PC-3 (cell line): Measurements from ENCODE around the gene COP1. TPM values are rescaled to one million over a fixed set of nuclear protein-coding genes. Genes with fewer than 3 reads are reported as not detected.

Source experiments
- ATAC-seq: fragments of 200-7000 bp; cut with Tn5 transposase; 2 replicates; pipeline ENCODE4 v1.9.1; 2020; ENCODE audit warnings: mild to moderate bottlenecking, moderate library complexity
- BruUV-seq: library from RNA; stranded (reverse); fragments of 400-500 nt; replicated peaks from 2 replicates; lab custom pipeline; 2021; lab: Mats Ljungman, UMichigan
- CTCF ChIA-PET: fragments of 300-600 bp; sonication (Branson Sonifier 250); formaldehyde crosslinking; loops from one replicate; lab custom pipeline; 2022; ENCODE audit warnings: antibody characterized with exemption; lab: Charles Lee
- POLR2A ChIA-PET: fragments of 300-600 bp; sonication (Branson Sonifier 250); formaldehyde crosslinking; loops from one replicate; lab custom pipeline; 2022; ENCODE audit warnings: antibody characterized with exemption; ENCODE audit not compliant: unreplicated experiment; lab: Charles Lee
- DNase-seq: peaks from one replicate; pipeline ENCODE4 v3.0.0-alpha.2; 2015
- H2AFZ ChIP-seq: fragments of 300-600 bp; sonication (generic); 2 replicates; pipeline ENCODE4 v1.6.0; 2016; ENCODE audit warnings: antibody characterized with exemption, low read length
- H3F3A ChIP-seq: fragments of 300-600 bp; sonication (generic); one replicate; pipeline ENCODE4 v1.6.0; 2017; ENCODE audit warnings: antibody characterized with exemption, low read length, control low read depth, mild to moderate bottlenecking; ENCODE audit not compliant: unreplicated experiment
- H3K27ac ChIP-seq: fragments of 300-600 bp; sonication (generic); 2 replicates; pipeline ENCODE4 v1.5.1; 2016; ENCODE audit warnings: mild to moderate bottlenecking, low read length
- H3K27me3 ChIP-seq: fragments of 300-600 bp; sonication (generic); 2 replicates; pipeline ENCODE4 v1.6.1; 2016; ENCODE audit warnings: low read length, mixed read lengths
- H3K36me3 ChIP-seq: fragments of 300-600 bp; sonication (generic); 2 replicates; pipeline ENCODE4 v1.6.1; 2016; ENCODE audit warnings: low read depth, mixed run types, low read length, mixed read lengths
- H3K4me1 ChIP-seq: fragments of 300-600 bp; sonication (generic); 2 replicates; pipeline ENCODE4 v1.5.1; 2016; ENCODE audit warnings: low read length; ENCODE audit not compliant: insufficient read depth
- H3K4me2 ChIP-seq: fragments of 300-600 bp; sonication (generic); 2 replicates; pipeline ENCODE4 v1.6.0; 2016; ENCODE audit warnings: low read length
- H3K4me3 ChIP-seq: fragments of 300-600 bp; sonication (generic); 2 replicates; pipeline ENCODE4 v1.5.1; 2016; ENCODE audit warnings: mild to moderate bottlenecking, low read length, mixed read lengths
- H3K79me2 ChIP-seq: fragments of 300-600 bp; sonication (generic); 2 replicates; pipeline ENCODE4 v1.6.1; 2017; ENCODE audit warnings: low read length, mixed read lengths
- H3K9ac ChIP-seq: fragments of 300-600 bp; sonication (generic); 2 replicates; pipeline ENCODE4 v1.6.0; 2016; ENCODE audit warnings: mild to moderate bottlenecking, low read length
- H3K9me2 ChIP-seq: fragments of 300-600 bp; sonication (generic); replicated peaks from 2 replicates; pipeline ENCODE4 v1.6.1; 2016; ENCODE audit warnings: mixed run types, low read length, mixed read lengths
- H3K9me3 ChIP-seq: fragments of 300-600 bp; sonication (generic); 2 replicates; pipeline ENCODE4 v1.6.1; 2016; ENCODE audit warnings: low read length, mixed read lengths
- H4K20me1 ChIP-seq: fragments of 300-600 bp; sonication (generic); 2 replicates; pipeline ENCODE4 v1.6.1; 2016; ENCODE audit warnings: low read length, mixed read lengths
- CTCF ChIP-seq: fragments of 300-600 bp; sonication (generic); conservative IDR thresholded peaks from 2 replicates; pipeline ENCODE4 v1.5.1; 2017; ENCODE audit warnings: antibody characterized with exemption, low read depth, mild to moderate bottlenecking, low read length
- EZH2 ChIP-seq: fragments of 300-600 bp; sonication (generic); IDR thresholded peaks from one replicate; pipeline ENCODE4 v1.6.1; 2017; ENCODE audit warnings: antibody characterized with exemption, mild to moderate bottlenecking, low read length; ENCODE audit not compliant: unreplicated experiment
- EZH2phosphoT487 ChIP-seq: fragments of 300-600 bp; sonication (generic); IDR thresholded peaks from 2 replicates; pipeline ENCODE4 v1.6.1; 2018; ENCODE audit warnings: mild to moderate bottlenecking, antibody characterized with exemption, low read length, borderline replicate concordance
- intact Hi-C: fragments of 100-400 bp; cut with micrococcal nuclease; formaldehyde crosslinking; loops from 2 replicates; pipeline ENCODE4 v1.9.0; 2023
- total RNA-seq: library from RNA; depleted of rRNA; stranded (reverse); fragments of >200 nt; gene quantifications from 2 replicates; pipeline ENCODE4 v1.2.3, GENCODE V29; 2014

The COP1 gene
- total RNA-seq, 1 experiment from 2014 or later, result 16.6 TPM

- ATAC-seq, result no peak
- BruUV-seq, result no TSS peak
- peaks cover 13% of the 10 kb centered on the region for H3K4me1 ChIP-seq
- no peaks in the 10 kb centered on the region for H3K9me3 ChIP-seq
- H3K4me3 ChIP-seq, result no peak overlapping the region
- TF ChIP-seq EZH2phosphoT487 (no peak), CTCF (no peak), EZH2 (no peak)
- H3F3A ChIP-seq, result no peaks in the 10 kb centered on the region
- H3K9ac ChIP-seq, result no peak overlapping the region
- H2AFZ ChIP-seq, result no peak overlapping the region
- H3K4me2 ChIP-seq, result no peak overlapping the region
- H3K9me2 ChIP-seq, result no peaks in the 10 kb centered on the region
- no peaks in the 10 kb centered on the region for H3K27me3 ChIP-seq
- no peaks in the 10 kb centered on the region for H3K79me2 ChIP-seq
- CTCF ChIA-PET, result no interaction called here
- H4K20me1 ChIP-seq, result no peaks in the 10 kb centered on the region
- DNase-seq, result no peak
- H3K36me3 ChIP-seq, result no peaks in the 10 kb centered on the region
- intact Hi-C loops, result no loop called here
- POLR2A ChIA-PET, result no interaction called here
- no peak overlapping the region for H3K27ac ChIP-seq
Observed at GRCh38 chr1:176216031-176216430, 8.9 kb upstream of the COP1 start.

DNA sequence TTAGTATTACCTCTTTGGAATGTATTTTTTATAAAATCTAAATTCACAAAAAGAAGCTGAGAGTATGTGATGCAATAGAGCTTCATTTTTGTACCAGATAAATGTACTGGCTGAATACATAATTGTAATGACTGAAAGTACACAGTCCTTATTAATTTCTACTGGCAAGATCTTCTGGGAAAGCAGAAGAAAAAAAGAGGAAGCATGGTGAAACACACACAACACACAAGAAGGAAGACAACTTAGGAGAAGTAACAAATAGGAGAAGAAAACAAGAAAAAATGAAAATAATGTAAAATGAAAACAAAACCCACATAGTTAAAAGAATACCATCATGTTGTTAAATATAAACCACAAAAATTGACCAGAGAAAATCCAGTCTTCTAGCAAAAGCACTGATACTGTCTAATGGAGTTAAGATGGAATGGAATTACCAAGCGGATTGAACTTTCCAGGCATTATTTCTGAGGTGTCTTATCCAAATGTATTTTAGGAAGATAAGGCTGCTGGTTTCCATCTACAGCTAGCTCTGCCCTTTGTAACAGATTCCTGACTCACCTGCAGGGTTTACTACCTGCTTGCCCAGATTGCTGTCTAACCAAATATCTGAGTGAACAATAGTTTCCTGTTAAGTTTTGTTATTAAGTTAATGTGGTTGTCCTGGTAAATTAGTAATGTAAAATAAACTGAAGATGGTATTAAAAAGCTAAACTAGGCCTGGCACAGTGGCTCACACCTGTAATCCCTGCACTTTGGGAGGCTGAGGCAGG, 4.5 kb upstream of the COP1 start:
- H3K79me2 ChIP-seq, result peaks cover 14% of the 10 kb centered on the region
- ATAC-seq (peak; percentile 34), DNase-seq (peak; percentile 73)
- ChIA-PET CTCF (no interaction called here), POLR2A (interaction anchor here (0.6 kb wide), 1 partner anchor 57 kb away, joined by 9 read pairs; no protein-coding TSS in a partner anchor)
- H3K9me2 ChIP-seq, result no peaks in the 10 kb centered on the region
- H3K36me3 ChIP-seq, result no peaks in the 10 kb centered on the region
- intact Hi-C loops, result loop anchor here (5.0 kb wide), 1 partner anchor 1184 kb away; no protein-coding TSS in a partner anchor
- H2AFZ ChIP-seq, result no peak overlapping the region
- H3F3A ChIP-seq, result no peaks in the 10 kb centered on the region
- H3K9ac ChIP-seq, result no peak overlapping the region
- no peak overlapping the region; the same call in 1 of the 2 replicates for H3K4me3 ChIP-seq
- H3K27me3 ChIP-seq, result no peaks in the 10 kb centered on the region
- no peaks in the 10 kb centered on the region for H3K9me3 ChIP-seq
- TF ChIP-seq CTCF (no peak), EZH2phosphoT487 (no peak)
- no peaks in the 10 kb centered on the region for H4K20me1 ChIP-seq
- no TSS peak for BruUV-seq
- peaks cover 16% of the 10 kb centered on the region for H3K4me1 ChIP-seq
- H3K4me2 ChIP-seq, result peak overlapping the region; percentile 61
- H3K27ac ChIP-seq, result peak overlapping the region; percentile 57

DNA sequence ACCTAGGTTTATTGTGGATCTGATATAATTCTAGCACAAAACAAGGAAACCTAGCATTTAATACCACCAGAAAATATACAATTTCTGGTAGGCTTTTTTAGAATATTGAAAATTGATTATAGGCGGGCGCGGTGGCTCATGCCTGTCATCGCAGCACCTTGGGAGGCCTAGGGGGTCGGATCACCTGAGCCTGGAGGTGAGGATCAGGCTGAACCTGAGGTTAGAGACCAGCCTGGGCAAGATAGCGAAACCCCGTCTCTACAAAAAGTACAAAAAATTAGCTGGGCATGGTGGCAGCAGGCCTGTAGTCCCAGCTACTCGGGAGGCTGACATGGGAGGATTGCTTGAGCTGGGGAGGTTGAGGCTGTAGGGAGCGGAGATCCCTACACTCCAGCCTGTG, 948 bp upstream of the COP1 start:
- no peaks in the 10 kb centered on the region for H3F3A ChIP-seq
- H3K9me3 ChIP-seq, result no peaks in the 10 kb centered on the region
- DNase-seq (no peak), ATAC-seq (no peak)
- peaks cover 19% of the 10 kb centered on the region; the same call in 1 of the 2 replicates for H4K20me1 ChIP-seq
- intact Hi-C loops, result loop anchor here (5.0 kb wide), 1 partner anchor 96 kb away; no protein-coding TSS in a partner anchor
- peak overlapping the region; percentile 97 for H3K4me3 ChIP-seq
- BruUV-seq, result no TSS peak
- H3K4me2 ChIP-seq, result peak overlapping the region; percentile 98
- TF ChIP-seq EZH2phosphoT487 (no peak), CTCF (no peak), EZH2 (no peak)
- H3K9ac ChIP-seq, result peak overlapping the region; percentile 90
- no peaks in the 10 kb centered on the region for H3K9me2 ChIP-seq
- H3K4me1 ChIP-seq, result peaks cover 24% of the 10 kb centered on the region
- H3K36me3 ChIP-seq, result no peaks in the 10 kb centered on the region
- ChIA-PET CTCF (no interaction called here), POLR2A (interaction anchor here (0.6 kb wide), 2 partner anchors 962 to 1354 kb away, joined by 4 to 7 read pairs; no protein-coding TSS in a partner anchor)
- peak overlapping the region; percentile 93 for H2AFZ ChIP-seq
- H3K27ac ChIP-seq, result peak overlapping the region; percentile 36; the same call in 1 of the 2 replicates
- H3K79me2 ChIP-seq, result peaks cover 49% of the 10 kb centered on the region
- no peaks in the 10 kb centered on the region for H3K27me3 ChIP-seq
